GM18505 (cell line): ENCODE data around the gene PPP1R26.
"Not testable (repeated sequence)": the region's sequence is repeated elsewhere in the genome, so short reads cannot be mapped to it uniquely, and the experiment has no call there.

Experiments used
- ATAC-seq: cut with Tn5 transposase; IDR thresholded peaks from one replicate; pipeline ENCODE4 v1.9.1; 2021; ENCODE audit not compliant: unreplicated experiment
- POLR2A ChIP-seq: IDR thresholded peaks from 4 replicates; pipeline ENCODE4 v1.6.1; 2011; ENCODE audit warnings: borderline replicate concordance; ENCODE audit not compliant: insufficient read depth, insufficient read length; ENCODE audit errors: extremely low read depth

Gene PPP1R26

GRCh38 chr9:135509458-135509857, 29.9 kb downstream of the PPP1R26 start:
- no peak for ATAC-seq
- no peak for TF ChIP-seq POLR2A

- no peak for TF ChIP-seq POLR2A
- ATAC-seq, result no peak
Measured at GRCh38 chr9:135512241-135512603, 32.6 kb downstream of the PPP1R26 start.

GRCh38 chr9:135512904-135513303, 33.3 kb downstream of the PPP1R26 start:
- TF ChIP-seq POLR2A, result no peak
- no peak for ATAC-seq

GRCh38 chr9:135513351-135513846, 33.8 kb downstream of the PPP1R26 start:
- no peak for TF ChIP-seq POLR2A
- no peak for ATAC-seq

GRCh38 chr9:135513906-135514305, 34.3 kb downstream of the PPP1R26 start:
- not testable (repeated sequence) for ATAC-seq

- TF ChIP-seq POLR2A, result no peak
- ATAC-seq, result no peak
Measured at GRCh38 chr9:135514342-135515082, 34.9 kb downstream of the PPP1R26 start.

- TF ChIP-seq POLR2A, result no peak
- ATAC-seq, result no peak
Measured at GRCh38 chr9:135515083-135515951, 35.7 kb downstream of the PPP1R26 start.

GRCh38 chr9:135516132-135516860, 36.7 kb downstream of the PPP1R26 start:
- ATAC-seq, result no peak
- TF ChIP-seq POLR2A, result no peak

GRCh38 chr9:135517407-135517822, 37.8 kb downstream of the PPP1R26 start:
- ATAC-seq, result no peak
- TF ChIP-seq POLR2A, result no peak

- no peak for ATAC-seq
- TF ChIP-seq POLR2A, result no peak
Measured at GRCh38 chr9:135519179-135519971, 39.8 kb downstream of the PPP1R26 start.

- no peak for TF ChIP-seq POLR2A
- no peak for ATAC-seq
Measured at GRCh38 chr9:135520916-135521607, 41.5 kb downstream of the PPP1R26 start, which contains the start of gene LCN1. LCN1 (plus strand) TSS chr9:135521440; CDS start chr9:135521498, 58 bp downstream.

GRCh38 chr9:135521608-135522095, 42.1 kb downstream of the PPP1R26 start:
- no peak for ATAC-seq
- no peak for TF ChIP-seq POLR2A
